Peyer's patch (tissue), 4 donors: ENCODE results near the gene LMF1. TPM values are rescaled to one million over a fixed set of nuclear protein-coding genes. Genes with fewer than 3 reads are reported as not detected.

Source experiments
- DNase-seq, 3 donors: peaks; one replicate each; pipeline ENCODE4 v3.0.0-alpha.2; 2017 to 2019
- H3K27ac ChIP-seq, 4 donors: fragments of 200-600 bp; sonication (generic); one replicate each; pipeline ENCODE4 v1.5.1; 2016 to 2019
- H3K27me3 ChIP-seq, 2 donors: fragments of 200-600 bp; sonication (generic); one replicate each; pipeline ENCODE4 v1.5.1; 2019
- H3K36me3 ChIP-seq, 3 donors: fragments of 200-600 bp; sonication (generic); one replicate each; pipeline ENCODE4 v1.5.1; 2016 to 2019
- H3K4me1 ChIP-seq, 4 donors: fragments of 200-600 bp; sonication (generic); one replicate each; pipeline ENCODE4 v1.5.1; 2016 to 2019
- H3K4me3 ChIP-seq, 4 donors: fragments of 200-600 bp; sonication (generic); 1 replicate in 3 of 4; 2 replicates in 1 of 4; pipeline ENCODE4 v1.5.1; 2016 to 2019; ENCODE audit warnings: mild to moderate bottlenecking in 1 of 4
- H3K9me3 ChIP-seq, 4 donors: fragments of 200-600 bp; sonication (generic); one replicate each; pipeline ENCODE4 v1.5.1; 2016 to 2019; ENCODE audit warnings: mild to moderate bottlenecking in 1 of 4
- CTCF ChIP-seq, 6 experiments: fragments of 450-650 bp in 4 of 6; fragments of 200-600 bp in 2 of 6; sonication (generic) in 1 of 6; IDR thresholded peaks; one replicate each; pipeline ENCODE4 v1.5.1; 2017 to 2019; ENCODE audit warnings: antibody characterized with exemption in 6 of 6, mild to moderate bottlenecking in 3 of 6, moderate library complexity in 1 of 6
- POLR2A ChIP-seq, 2 donors: fragments of 450-650 bp; IDR thresholded peaks; one replicate each; pipeline ENCODE4 v1.5.1; 2017; ENCODE audit warnings: antibody characterized with exemption in 2 of 2, mild to moderate bottlenecking in 2 of 2, moderate library complexity in 2 of 2
- total RNA-seq, 4 donors: library from RNA; depleted of rRNA; stranded (reverse); fragments of >200 nt; gene quantifications; one replicate each; pipeline ENCODE4 v1.1.0, GENCODE V29; 2016

Gene LMF1
- total RNA-seq, 4 donors from 2014 or later: 16.3 to 85.4 (median 54.6) TPM

GRCh38 chr16:908526-909155 lies 62.1 kb downstream of the LMF1 start:
- Histone ChIP-seq H3K4me1 (no peaks in the 10 kb centered on the region), H3K27ac (no peak overlapping the region), H3K36me3 (peaks cover 0 to 17% (median 0%) of the 10 kb centered on the region in 3 donors), H3K27me3 (no peaks in the 10 kb centered on the region), H3K9me3 (no peaks in the 10 kb centered on the region), H3K4me3 (no peak overlapping the region)
- no peak for DNase-seq
- TF ChIP-seq POLR2A (IDR thresholded peaks at IDR 0.05): no peak
- no peak for TF ChIP-seq CTCF (IDR thresholded peaks at IDR 0.05)

GRCh38 chr16:907842-908241 lies 62.9 kb downstream of the LMF1 start:
- TF ChIP-seq CTCF (IDR thresholded peaks at IDR 0.05) (no peak), POLR2A (IDR thresholded peaks at IDR 0.05) (no peak)
- peaks cover 0 to 17% (median 0%) of the 10 kb centered on the region in 3 donors for H3K36me3 ChIP-seq
- no peaks in the 10 kb centered on the region for H3K27me3 ChIP-seq
- H3K4me3 ChIP-seq: no peak overlapping the region
- no peaks in the 10 kb centered on the region for H3K9me3 ChIP-seq
- DNase-seq: no peak
- no peak overlapping the region for H3K27ac ChIP-seq
- no peaks in the 10 kb centered on the region for H3K4me1 ChIP-seq

GRCh38 chr16:907361-907760 lies 63.4 kb downstream of the LMF1 start:
- Histone ChIP-seq H3K4me1 (no peaks in the 10 kb centered on the region), H3K27me3 (no peaks in the 10 kb centered on the region), H3K36me3 (peaks cover 0 to 17% (median 0%) of the 10 kb centered on the region in 3 donors), H3K4me3 (no peak overlapping the region), H3K9me3 (no peaks in the 10 kb centered on the region), H3K27ac (no peak overlapping the region)
- TF ChIP-seq POLR2A (IDR thresholded peaks at IDR 0.05) (no peak), CTCF (IDR thresholded peaks at IDR 0.05) (no peak)
- DNase-seq: no peak

- TF ChIP-seq CTCF (IDR thresholded peaks at IDR 0.05) (no peak), POLR2A (IDR thresholded peaks at IDR 0.05) (no peak)
- H3K4me1 ChIP-seq: no peaks in the 10 kb centered on the region
- no peak overlapping the region for H3K4me3 ChIP-seq
- peaks cover 0 to 17% (median 0%) of the 10 kb centered on the region in 3 donors for H3K36me3 ChIP-seq
- no peak for DNase-seq
- H3K27me3 ChIP-seq: no peaks in the 10 kb centered on the region
- H3K9me3 ChIP-seq: no peaks in the 10 kb centered on the region
- no peak overlapping the region for H3K27ac ChIP-seq
These were observed 64.5 kb downstream of the LMF1 start for GRCh38 chr16:906296-906695.

- Histone ChIP-seq H3K9me3 (no peaks in the 10 kb centered on the region), H3K4me3 (no peak overlapping the region), H3K27me3 (no peaks in the 10 kb centered on the region), H3K36me3 (no peaks in the 10 kb centered on the region), H3K27ac (no peak overlapping the region), H3K4me1 (no peaks in the 10 kb centered on the region)
- TF ChIP-seq POLR2A (IDR thresholded peaks at IDR 0.05) (no peak), CTCF (IDR thresholded peaks at IDR 0.05) (no peak)
- no peak for DNase-seq
These were observed 68.8 kb downstream of the LMF1 start for GRCh38 chr16:901715-902601.
